ENCODE measurements around the gene THUMPD2.

Gene THUMPD2

DNA sequence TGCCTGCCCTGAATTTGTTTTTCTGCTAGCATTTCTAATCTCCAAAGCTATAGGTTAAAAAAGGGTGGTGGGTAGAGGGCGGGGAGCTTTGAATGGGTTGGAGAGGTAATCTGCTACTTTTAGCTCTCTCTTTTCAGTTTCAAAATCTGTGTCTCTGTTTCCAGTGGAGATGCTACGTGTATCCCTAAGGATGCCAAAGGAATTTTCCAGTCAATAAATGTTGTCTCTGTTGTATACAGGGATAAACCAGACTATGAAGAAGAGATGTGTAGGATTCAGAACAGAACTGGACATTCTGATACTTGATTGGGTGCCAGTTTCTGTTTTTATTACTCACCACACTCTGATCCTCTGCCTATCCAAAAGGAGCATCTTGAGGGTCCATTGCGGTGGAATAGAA, 63.2 kb downstream of the THUMPD2 start:
- no peak for DNase-seq

DNA sequence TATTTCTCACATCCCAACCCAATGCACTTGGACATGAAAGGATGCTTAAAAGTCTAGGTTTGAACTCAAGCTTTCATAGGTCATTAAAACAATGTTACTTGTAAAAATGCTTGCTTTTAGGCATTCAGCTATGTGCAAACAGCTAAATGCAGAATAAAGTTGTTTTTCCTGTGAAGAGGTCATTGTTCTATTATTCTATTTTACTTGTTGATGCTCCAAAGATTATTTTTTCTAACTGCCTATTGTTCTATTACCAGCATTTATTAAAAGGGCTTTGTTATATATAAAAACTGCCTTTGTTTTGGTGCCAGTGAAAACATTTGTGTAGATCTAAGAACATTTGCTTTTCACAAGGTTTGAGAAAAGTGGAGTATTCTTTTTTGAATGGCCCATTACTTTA, 64.0 kb downstream of the THUMPD2 start:
- no peak for DNase-seq

DNA sequence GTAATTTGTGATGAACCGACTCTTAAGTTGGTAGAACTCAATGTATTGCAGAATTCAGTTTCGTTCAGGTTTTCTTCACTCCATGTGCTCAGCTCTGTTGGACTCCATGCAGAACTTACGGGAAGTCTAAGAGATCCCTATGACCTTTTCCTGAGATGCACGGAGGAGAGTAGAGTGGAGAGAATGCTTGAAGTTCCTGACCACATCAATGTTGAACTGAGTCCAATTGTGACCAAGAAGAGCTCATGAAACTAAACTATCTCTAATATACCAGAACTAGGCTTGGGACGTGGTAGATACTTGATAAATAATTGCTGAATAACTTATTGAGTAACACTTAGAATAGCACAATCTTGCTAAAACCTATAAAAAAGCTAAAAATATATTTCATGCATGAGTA, 66.1 kb downstream of the THUMPD2 start:
- no peak for DNase-seq

DNA sequence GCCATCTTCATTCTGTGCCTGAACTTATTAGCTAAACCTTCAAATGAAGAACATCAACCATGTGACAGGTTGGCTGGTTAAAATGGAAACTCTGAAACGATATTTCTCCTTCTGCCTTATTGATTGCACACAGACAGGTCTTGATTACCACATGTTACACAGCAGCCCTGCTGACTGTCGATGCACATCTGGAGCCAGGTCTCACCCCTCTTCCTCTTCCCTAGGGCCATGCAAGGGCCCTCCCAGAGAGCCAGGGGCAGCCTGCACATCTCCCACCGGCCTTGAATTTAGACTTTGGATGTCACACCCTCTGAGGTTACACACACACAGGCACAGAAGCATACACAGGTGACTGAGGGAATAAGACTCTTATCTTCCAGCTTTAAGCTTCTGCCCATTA, 68.3 kb downstream of the THUMPD2 start:
- no peak for DNase-seq

DNA sequence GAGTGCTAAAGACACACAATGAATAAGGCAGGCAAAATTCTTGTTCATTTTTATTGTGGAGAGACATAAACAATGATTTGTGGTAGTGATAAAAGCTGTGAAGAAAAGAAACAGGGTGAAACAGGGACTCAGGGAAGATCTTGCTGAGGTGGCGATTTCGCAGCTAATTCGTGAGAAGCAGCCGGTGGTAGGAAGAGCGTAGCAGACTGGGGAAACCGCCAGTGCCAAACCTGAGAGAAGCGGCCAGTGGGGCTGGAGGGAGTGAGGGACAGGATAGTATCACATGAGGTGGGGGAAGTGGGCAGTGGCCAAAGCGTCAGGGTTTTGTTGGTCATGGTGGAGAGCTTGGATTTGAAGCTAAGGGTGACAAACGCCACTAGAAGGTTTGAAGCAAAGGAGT, 71.1 kb downstream of the THUMPD2 start:
- no peak for DNase-seq

DNA sequence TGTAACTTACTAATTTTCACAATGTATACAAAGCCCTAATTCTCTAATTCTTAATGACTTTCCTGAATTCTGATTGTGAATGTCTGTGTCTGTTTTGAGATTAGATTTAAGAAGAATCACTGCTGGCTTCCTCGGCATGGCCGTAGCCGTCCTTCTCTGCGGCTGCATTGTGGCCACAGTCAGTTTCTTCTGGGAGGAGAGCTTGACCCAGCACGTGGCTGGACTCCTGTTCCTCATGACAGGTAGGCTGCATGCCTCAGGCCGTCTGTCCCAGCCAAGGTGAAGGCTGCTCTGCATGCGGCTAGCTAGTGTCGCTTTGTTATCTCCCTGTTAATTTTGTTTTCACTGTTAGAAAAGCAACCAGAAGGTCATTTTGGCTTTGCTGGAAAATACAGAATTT, 72.1 kb downstream of the THUMPD2 start:
- no peak for DNase-seq

DNA sequence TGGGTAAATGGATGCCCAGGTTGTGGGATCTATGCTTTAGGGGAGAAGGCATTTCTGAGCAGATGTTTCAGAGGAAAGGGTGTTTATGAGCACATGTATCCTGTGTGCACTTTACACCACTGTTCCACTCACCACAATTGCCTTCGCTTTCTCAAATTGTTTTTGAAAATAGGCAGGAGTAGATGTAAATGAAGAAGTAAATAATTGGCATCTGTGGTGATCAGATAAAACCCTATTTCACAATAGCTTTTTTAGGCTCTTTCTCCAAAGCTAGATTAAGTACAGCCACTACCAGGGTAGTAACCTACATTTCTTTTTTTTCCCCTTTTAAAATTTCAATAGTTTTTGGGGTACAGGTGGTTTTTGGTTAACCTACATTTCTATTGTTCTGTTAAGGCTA, 72.7 kb downstream of the THUMPD2 start:
- DNase-seq: no peak

DNA sequence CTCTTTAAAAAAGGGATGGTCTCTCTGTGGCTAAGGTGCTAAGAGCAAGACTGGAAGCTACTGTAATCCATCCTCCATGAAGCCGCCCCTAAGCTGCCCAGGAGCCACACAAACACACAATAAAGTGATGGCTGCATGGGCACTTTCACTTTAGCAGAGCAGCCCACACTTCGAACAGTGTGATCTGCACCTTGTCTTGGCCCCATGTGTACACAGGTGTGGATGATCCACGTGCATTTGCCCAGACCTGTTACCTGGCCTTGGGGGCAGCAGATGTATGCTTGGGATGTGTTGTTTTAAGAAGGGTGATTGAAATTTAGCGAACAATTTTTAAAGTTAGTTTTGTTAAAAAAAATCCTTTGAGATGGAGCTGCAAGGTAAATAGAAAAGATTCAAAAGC, 73.4 kb downstream of the THUMPD2 start:
- DNase-seq: no peak

DNA sequence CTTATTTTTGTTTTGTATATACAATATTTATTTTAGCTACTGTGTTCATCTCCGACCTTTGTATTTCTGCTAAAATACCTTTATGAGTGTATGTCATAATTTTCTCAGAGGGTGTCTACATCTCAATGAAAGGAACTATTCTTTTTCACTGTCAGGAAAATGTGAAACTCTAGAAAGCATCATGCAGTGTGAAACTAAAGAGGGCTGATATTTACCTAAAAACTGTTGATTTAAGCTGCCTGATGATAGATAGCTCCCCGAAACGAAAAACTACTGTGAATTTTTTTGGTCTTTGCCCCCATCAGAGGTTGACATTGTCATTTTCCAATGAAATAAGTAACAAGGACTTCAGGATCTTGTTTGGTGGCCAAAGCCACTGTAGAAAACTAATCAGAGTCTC, 74.5 kb downstream of the THUMPD2 start:
- no peak for DNase-seq

DNA sequence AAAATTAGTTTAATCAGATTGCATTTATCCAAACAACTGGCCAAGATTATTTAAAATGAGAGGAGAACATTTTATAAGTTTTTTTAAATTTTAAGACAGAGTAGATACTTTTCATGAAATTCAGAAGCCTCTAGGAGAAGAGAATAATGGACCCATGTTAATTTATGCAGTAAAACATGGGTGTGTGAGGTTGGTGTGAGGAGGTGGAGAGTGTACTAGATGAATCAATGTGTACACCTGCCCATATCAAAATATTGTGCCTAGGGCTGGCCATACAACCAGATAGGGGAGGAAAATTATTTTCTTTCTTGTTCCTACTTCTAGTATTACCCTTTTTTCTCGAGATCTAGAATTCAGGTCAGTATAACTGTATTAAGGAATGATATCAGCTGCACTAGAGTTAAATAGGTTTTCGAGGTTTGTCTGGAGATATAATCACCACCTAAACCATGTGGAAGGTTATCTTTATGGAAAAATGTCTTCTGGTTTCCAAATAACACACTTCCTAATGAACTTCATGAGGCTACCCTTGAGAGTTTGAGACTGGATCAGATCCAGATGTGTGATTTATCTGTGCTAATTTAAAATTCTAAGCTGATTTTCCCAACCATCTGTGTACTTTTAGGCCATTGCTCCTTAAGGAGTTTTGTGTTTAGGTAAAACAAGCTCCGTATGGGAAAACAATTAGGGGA, 75.7 kb downstream of the THUMPD2 start:
- DNase-seq: no peak

DNA sequence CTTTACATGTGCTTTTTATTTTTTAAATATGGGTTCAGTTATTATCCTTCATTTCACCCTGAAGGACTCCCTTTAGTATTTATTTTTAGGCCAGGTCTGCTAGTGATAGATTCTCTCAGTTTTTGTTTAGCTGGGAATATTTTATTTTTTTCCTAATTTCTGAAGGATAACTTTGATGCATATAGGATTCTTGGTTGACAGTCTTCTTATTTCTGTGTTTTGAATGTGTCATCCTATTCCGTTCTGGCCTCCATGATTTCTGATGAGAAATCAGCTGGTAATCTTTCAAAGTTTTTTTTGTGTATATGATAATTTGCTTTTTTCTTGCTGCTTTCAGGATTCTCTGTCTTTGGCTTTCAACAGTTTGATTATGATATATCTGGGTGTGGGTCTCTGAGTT, 77.9 kb downstream of the THUMPD2 start:
- no peak for DNase-seq

DNA sequence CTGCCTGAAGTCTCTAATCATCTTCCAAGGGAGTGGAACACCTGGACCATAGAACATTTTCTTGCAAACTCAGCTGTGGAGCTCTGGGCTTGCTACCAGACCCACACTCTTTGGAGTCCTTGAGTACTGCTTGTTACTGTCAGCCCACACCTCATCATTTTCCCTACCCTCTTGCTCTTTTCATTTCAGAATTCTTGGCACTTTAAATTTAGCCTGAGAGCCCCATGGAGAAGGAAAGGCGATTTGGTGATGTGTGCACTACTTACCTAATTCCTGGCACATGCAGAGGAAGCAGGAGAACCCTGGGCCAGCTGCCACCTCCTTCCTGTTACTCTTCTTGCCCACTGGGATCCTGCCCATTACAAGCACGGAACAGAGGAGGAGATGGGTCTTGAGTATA, 81.6 kb downstream of the THUMPD2 start:
- no peak for DNase-seq

DNA sequence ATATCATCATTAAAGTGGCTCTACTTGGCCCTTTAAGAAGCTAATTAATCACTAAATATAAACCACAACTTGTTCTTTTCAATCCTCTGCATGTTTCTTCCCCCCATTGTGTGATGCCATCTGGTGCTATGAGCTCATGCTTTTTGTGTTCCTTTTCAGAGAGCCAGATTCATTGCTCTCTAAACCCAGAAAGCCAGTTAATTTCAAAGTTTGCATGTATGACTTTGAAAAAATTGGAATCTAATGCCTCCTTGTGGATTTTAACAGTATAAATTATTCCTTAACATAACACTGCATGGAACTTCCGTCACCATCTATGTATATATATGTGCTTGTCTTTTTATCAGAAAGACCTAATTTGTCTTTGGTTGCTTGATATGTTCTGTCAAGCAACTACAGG, 82.2 kb downstream of the THUMPD2 start:
- no peak for DNase-seq

DNA sequence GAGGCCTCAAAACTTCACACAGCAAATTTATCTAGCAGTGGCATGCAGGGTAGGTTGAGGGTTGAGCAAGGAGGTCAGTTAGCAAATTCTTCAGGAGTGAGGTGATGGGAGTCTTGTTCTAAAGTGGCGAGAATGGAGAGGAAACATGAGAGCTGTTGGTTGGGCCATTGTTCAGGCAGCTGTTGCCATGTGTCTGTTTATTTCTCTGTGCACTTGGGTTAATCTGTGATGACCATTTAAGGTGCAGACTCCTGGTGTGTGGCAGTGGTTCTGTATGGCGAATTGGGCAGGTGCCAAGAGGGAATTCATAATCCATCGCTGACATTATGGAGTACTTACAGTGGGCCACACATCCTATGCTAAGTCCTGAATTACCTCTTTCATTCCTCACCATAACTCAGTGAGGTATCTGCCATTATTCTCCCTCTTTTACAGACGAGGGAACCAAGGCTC, 82.9 kb downstream of the THUMPD2 start:
- DNase-seq: no peak

DNA sequence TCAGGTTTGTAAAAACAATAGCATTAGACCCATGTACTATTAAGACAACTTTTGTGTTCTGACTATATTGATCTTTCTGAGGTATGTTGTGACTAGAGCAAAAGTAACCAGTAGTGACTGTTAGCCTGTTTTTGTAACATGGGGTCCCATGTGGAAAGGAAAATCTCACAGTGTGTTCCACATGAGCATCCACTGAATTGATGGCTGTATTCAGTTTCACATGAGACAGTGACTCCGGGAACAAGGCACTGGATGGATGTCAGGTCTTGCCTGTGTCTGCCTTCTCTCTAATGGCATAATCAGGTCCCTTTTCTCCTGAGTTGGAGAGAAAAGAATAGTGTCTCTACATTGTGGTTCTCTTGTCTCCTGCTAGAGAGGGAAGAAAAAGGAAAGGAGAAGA, 85.8 kb downstream of the THUMPD2 start:
- no peak for DNase-seq

DNA sequence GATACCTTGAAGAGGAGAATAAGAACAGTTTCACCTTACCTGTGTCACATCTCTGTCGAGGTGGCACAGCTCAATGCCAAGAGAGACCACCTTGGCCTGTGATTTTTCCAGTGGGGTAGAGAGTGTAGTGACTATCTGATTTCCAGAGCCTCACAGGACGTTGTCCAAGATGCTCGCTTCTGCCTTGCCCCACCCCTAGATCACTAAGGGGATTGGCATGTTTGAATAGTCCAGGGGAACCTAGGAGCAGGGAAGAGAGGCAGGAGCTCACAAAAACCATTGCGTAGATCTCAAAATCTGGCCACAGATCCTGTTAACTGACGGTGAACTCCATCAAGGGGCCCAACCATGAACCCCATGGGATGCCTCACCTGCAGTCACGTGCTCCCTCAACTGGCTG, 89.2 kb downstream of the THUMPD2 start:
- DNase-seq: no peak

DNA sequence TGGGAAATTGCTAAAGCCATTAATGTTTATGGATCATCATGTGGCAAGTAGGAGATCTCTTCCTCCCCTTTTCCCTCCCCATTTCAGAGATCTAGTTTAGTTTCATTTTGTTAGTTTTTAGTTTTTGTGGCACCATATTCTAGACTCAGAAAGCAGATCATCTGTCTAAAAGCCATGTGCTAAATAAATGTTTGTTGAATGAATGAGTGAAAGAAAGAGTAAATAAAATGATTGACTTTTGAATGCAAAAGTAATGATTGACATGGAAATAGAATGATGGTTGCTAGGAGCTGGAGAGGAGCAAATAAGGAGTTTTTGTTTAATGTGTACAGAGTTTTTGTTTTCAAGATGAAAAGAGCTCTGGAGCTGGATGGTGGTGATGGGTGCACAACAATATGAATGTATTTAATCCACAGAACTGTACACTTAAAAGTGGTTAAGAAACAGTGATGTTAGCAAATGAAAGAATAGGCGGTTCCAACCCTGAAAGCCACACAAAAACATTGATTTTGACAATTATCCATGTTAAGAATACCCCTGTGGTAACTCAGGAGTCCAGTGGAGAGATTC, 89.7 kb downstream of the THUMPD2 start:
- DNase-seq: no peak

DNA sequence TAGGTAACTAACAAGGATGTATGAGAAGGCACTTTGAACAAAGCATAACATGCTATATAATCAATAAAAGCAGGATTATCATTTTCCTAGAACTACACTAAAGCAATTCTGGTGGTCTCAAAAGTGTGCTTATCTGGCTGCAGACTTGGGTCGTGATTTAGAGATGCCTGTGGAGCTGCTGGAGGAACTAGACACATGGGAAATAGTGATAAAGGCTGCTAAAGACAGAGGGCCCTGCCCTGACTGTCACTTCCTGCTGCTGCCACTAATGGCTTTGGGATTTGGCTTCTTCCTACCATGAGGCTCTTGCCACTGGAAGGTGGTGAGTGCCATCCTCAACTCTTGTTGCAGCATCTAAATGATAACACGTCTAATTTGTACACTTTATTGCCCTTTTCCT, 90.9 kb downstream of the THUMPD2 start:
- no peak for DNase-seq

DNA sequence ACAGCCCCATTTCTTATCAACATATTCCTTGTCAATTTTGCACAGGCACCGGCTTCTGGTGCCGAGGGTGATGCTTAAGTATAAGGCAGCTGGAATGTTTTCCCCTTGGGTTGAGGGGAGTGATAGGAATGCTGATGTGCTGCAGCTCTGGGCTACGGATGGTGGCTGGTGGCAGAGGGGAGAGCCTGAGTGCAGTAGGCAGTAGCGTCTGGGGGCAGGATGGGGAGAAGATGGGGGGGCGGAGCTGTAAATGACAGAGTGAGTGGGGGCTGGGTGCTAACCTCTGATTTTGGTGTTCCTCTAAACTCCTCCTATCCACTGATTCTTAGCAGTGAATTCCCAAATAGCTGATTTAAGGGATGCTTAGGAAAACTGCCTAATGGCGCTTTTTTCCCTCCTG, 92.6 kb downstream of the THUMPD2 start:
- DNase-seq: no peak
